ENCODE measurements around the gene LECT2.

LECT2 gene

GRCh38 chr5:135954899-135955298 lies at the start of gene LECT2:
Gene LECT2, minus strand, starts transcription at chr5:135954983. Its CDS starts 150 bp downstream, at chr5:135954833.
- FAIRE-seq, result no peak
- DNase-seq (ENCODE audit: insufficient read length, low spot score), result no peak
- no peak for TF ChIP-seq POLR2A (IDR thresholded peaks at IDR 0.05; ENCODE audit: low read depth, low read length)

GRCh38 chr5:136004436-136004835 lies 49.7 kb upstream of the LECT2 start:
- DNase-seq (ENCODE audit: insufficient read length, low spot score), result no peak
- no peak for TF ChIP-seq POLR2A (IDR thresholded peaks at IDR 0.05; ENCODE audit: low read depth, low read length)
- no peak for FAIRE-seq

- no peak for TF ChIP-seq POLR2A (IDR thresholded peaks at IDR 0.05; ENCODE audit: low read depth, low read length)
- DNase-seq (ENCODE audit: insufficient read length, low spot score), result no peak
- FAIRE-seq, result no peak
Measured at GRCh38 chr5:136001466-136001981, 46.7 kb upstream of the LECT2 start.

- DNase-seq (ENCODE audit: insufficient read length, low spot score), result no peak
- FAIRE-seq, result no peak
- TF ChIP-seq POLR2A (IDR thresholded peaks at IDR 0.05; ENCODE audit: low read depth, low read length), result no peak
Measured at GRCh38 chr5:136000932-136001331, 46.1 kb upstream of the LECT2 start.

GRCh38 chr5:136000147-136000546 lies 45.4 kb upstream of the LECT2 start:
- no peak for DNase-seq (ENCODE audit: insufficient read length, low spot score)
- no peak for TF ChIP-seq POLR2A (IDR thresholded peaks at IDR 0.05; ENCODE audit: low read depth, low read length)
- FAIRE-seq, result no peak

GRCh38 chr5:135999406-136000139 lies 44.8 kb upstream of the LECT2 start:
- no peak for TF ChIP-seq POLR2A (IDR thresholded peaks at IDR 0.05; ENCODE audit: low read depth, low read length)
- FAIRE-seq (no peak), DNase-seq (ENCODE audit: insufficient read length, low spot score) (no peak)

GRCh38 chr5:135998889-135999288 lies 44.1 kb upstream of the LECT2 start:
- DNase-seq (ENCODE audit: insufficient read length, low spot score) (no peak), FAIRE-seq (no peak)
- no peak for TF ChIP-seq POLR2A (IDR thresholded peaks at IDR 0.05; ENCODE audit: low read depth, low read length)

- no peak for FAIRE-seq
- DNase-seq (ENCODE audit: insufficient read length, low spot score), result no peak
- no peak for TF ChIP-seq POLR2A (IDR thresholded peaks at IDR 0.05; ENCODE audit: low read depth, low read length)
Measured at GRCh38 chr5:135997673-135998335, 43.0 kb upstream of the LECT2 start.

- TF ChIP-seq POLR2A (IDR thresholded peaks at IDR 0.05; ENCODE audit: low read depth, low read length), result no peak
- no peak for FAIRE-seq
- no peak for DNase-seq (ENCODE audit: insufficient read length, low spot score)
Measured at GRCh38 chr5:135996611-135997010, 41.8 kb upstream of the LECT2 start.

- no peak for DNase-seq (ENCODE audit: insufficient read length, low spot score)
- no peak for FAIRE-seq
- no peak for TF ChIP-seq POLR2A (IDR thresholded peaks at IDR 0.05; ENCODE audit: low read depth, low read length)
Measured at GRCh38 chr5:135995976-135996375, 41.2 kb upstream of the LECT2 start.

GRCh38 chr5:135993880-135994636 lies 39.3 kb upstream of the LECT2 start:
- FAIRE-seq, result no peak
- DNase-seq (ENCODE audit: insufficient read length, low spot score), result no peak
- no peak for TF ChIP-seq POLR2A (IDR thresholded peaks at IDR 0.05; ENCODE audit: low read depth, low read length)

- DNase-seq (ENCODE audit: insufficient read length, low spot score) (no peak), FAIRE-seq (no peak)
- TF ChIP-seq POLR2A (IDR thresholded peaks at IDR 0.05; ENCODE audit: low read depth, low read length), result no peak
Measured at GRCh38 chr5:135993335-135993879, 38.6 kb upstream of the LECT2 start.

- FAIRE-seq (no peak), DNase-seq (ENCODE audit: insufficient read length, low spot score) (no peak)
- TF ChIP-seq POLR2A (IDR thresholded peaks at IDR 0.05; ENCODE audit: low read depth, low read length), result no peak
Measured at GRCh38 chr5:135991429-135991828, 36.6 kb upstream of the LECT2 start.
